Measurements from ENCODE around the gene SERPINB7. TPM values are rescaled to one million over a fixed set of nuclear protein-coding genes. Genes with fewer than 3 reads are reported as not detected.

The SERPINB7 gene
- total RNA-seq, 1 donor from 2014 or later, result not detected

GRCh38 chr18:63819786-63820185 lies 44.6 kb downstream of the SERPINB7 start:
- H3K27ac Mint-ChIP-seq (ENCODE audit: unreplicated experiment), result no peak overlapping the region
- H3K9me3 Mint-ChIP-seq (ENCODE audit: unreplicated experiment), result no peaks in the 10 kb centered on the region
- no peak for TF ChIP-seq CTCF (IDR thresholded peaks at IDR 0.05; ENCODE audit: unreplicated experiment)
- no peak overlapping the region for H3K4me3 Mint-ChIP-seq (ENCODE audit: unreplicated experiment)
- H3K4me1 Mint-ChIP-seq (ENCODE audit: unreplicated experiment), result no peaks in the 10 kb centered on the region
- no peak for DNase-seq (ENCODE audit: low spot score)
- no peaks in the 10 kb centered on the region for H3K36me3 Mint-ChIP-seq (ENCODE audit: low read depth, unreplicated experiment)
- no peaks in the 10 kb centered on the region for H3K27me3 Mint-ChIP-seq (ENCODE audit: unreplicated experiment)

GRCh38 chr18:63820694-63821093 lies 45.5 kb downstream of the SERPINB7 start:
- Mint-ChIP-seq H3K4me3 (ENCODE audit: unreplicated experiment) (no peak overlapping the region), H3K9me3 (ENCODE audit: unreplicated experiment) (no peaks in the 10 kb centered on the region), H3K27me3 (ENCODE audit: unreplicated experiment) (no peaks in the 10 kb centered on the region), H3K4me1 (ENCODE audit: unreplicated experiment) (no peaks in the 10 kb centered on the region), H3K36me3 (ENCODE audit: low read depth, unreplicated experiment) (no peaks in the 10 kb centered on the region), H3K27ac (ENCODE audit: unreplicated experiment) (no peak overlapping the region)
- TF ChIP-seq CTCF (IDR thresholded peaks at IDR 0.05; ENCODE audit: unreplicated experiment), result no peak
- DNase-seq (ENCODE audit: low spot score), result no peak

GRCh38 chr18:63823516-63824219 lies 48.5 kb downstream of the SERPINB7 start:
- Mint-ChIP-seq H3K4me3 (ENCODE audit: unreplicated experiment) (no peak overlapping the region), H3K4me1 (ENCODE audit: unreplicated experiment) (no peaks in the 10 kb centered on the region), H3K27ac (ENCODE audit: unreplicated experiment) (no peak overlapping the region), H3K36me3 (ENCODE audit: low read depth, unreplicated experiment) (no peaks in the 10 kb centered on the region), H3K9me3 (ENCODE audit: unreplicated experiment) (no peaks in the 10 kb centered on the region), H3K27me3 (ENCODE audit: unreplicated experiment) (no peaks in the 10 kb centered on the region)
- peak; percentile 69 for TF ChIP-seq CTCF (IDR thresholded peaks at IDR 0.05; ENCODE audit: unreplicated experiment)
- DNase-seq (ENCODE audit: low spot score), result no peak

- Mint-ChIP-seq H3K27ac (ENCODE audit: unreplicated experiment) (no peak overlapping the region), H3K4me3 (ENCODE audit: unreplicated experiment) (no peak overlapping the region), H3K27me3 (ENCODE audit: unreplicated experiment) (no peaks in the 10 kb centered on the region), H3K9me3 (ENCODE audit: unreplicated experiment) (no peaks in the 10 kb centered on the region), H3K36me3 (ENCODE audit: low read depth, unreplicated experiment) (no peaks in the 10 kb centered on the region), H3K4me1 (ENCODE audit: unreplicated experiment) (no peaks in the 10 kb centered on the region)
- no peak for DNase-seq (ENCODE audit: low spot score)
- TF ChIP-seq CTCF (IDR thresholded peaks at IDR 0.05; ENCODE audit: unreplicated experiment), result no peak
Measured at GRCh38 chr18:63824220-63824525, 49.0 kb downstream of the SERPINB7 start.

- Mint-ChIP-seq H3K36me3 (ENCODE audit: low read depth, unreplicated experiment) (no peaks in the 10 kb centered on the region), H3K4me1 (ENCODE audit: unreplicated experiment) (no peaks in the 10 kb centered on the region), H3K9me3 (ENCODE audit: unreplicated experiment) (no peaks in the 10 kb centered on the region), H3K4me3 (ENCODE audit: unreplicated experiment) (no peak overlapping the region), H3K27ac (ENCODE audit: unreplicated experiment) (no peak overlapping the region), H3K27me3 (ENCODE audit: unreplicated experiment) (no peaks in the 10 kb centered on the region)
- TF ChIP-seq CTCF (IDR thresholded peaks at IDR 0.05; ENCODE audit: unreplicated experiment), result no peak
- no peak for DNase-seq (ENCODE audit: low spot score)
Measured at GRCh38 chr18:63828120-63828519, 52.9 kb downstream of the SERPINB7 start.
